Caco-2 (cell line): ENCODE results near the gene GPRIN1. TPM values are rescaled to one million over a fixed set of nuclear protein-coding genes. Genes with fewer than 3 reads are reported as not detected.
A peak's percentile ranks its signal among the peaks of the same experiment; 100 is the strongest.

Source experiments
- BruUV-seq: library from RNA; stranded (reverse); fragments of 400-500 nt; replicated peaks from 2 replicates; lab custom pipeline; 2021; lab: Mats Ljungman, UMichigan
- CTCF ChIA-PET: fragments of 300-600 bp; sonication (Branson Sonifier 250); formaldehyde crosslinking; loops from one replicate; lab custom pipeline; 2022; ENCODE audit warnings: antibody characterized with exemption; lab: Charles Lee
- POLR2A ChIA-PET: fragments of 300-600 bp; sonication (Branson Sonifier 250); formaldehyde crosslinking; loops from one replicate; lab custom pipeline; 2022; ENCODE audit warnings: antibody characterized with exemption; lab: Charles Lee
- DNase-seq, 2 experiments: peaks; one replicate each; pipeline versions ENCODE4 v3.0.0 to v3.0.0-alpha.2; 2020 to 2022
- H3K27me3 ChIP-seq: replicated peaks from 2 replicates; pipeline ENCODE4 v1.6.0; 2011; ENCODE audit warnings: low read length; ENCODE audit not compliant: control insufficient read depth, insufficient read depth
- H3K36me3 ChIP-seq: 2 replicates; pipeline ENCODE4 v1.5.1; 2011; ENCODE audit warnings: low read length; ENCODE audit not compliant: control insufficient read depth, insufficient read depth
- H3K4me1 ChIP-seq: fragments of 250-450 bp; sonication (Bioruptor Pico); 2 replicates; pipeline ENCODE4 v1.5.1; 2020; ENCODE audit warnings: mild to moderate bottlenecking
- H3K4me3 ChIP-seq: 2 replicates; pipeline ENCODE4 v1.5.1; 2011; ENCODE audit warnings: low read depth, mild to moderate bottlenecking, control low read depth, low read length
- H3K9me3 ChIP-seq: fragments of 250-450 bp; sonication (Bioruptor Pico); 2 replicates; pipeline ENCODE4 v1.5.1; 2020; ENCODE audit warnings: mild to moderate bottlenecking, moderate library complexity
- H3K27ac Mint-ChIP-seq: one replicate; pipeline ENCODE4 v1.8.0; 2022; ENCODE audit warnings: mixed read lengths; ENCODE audit not compliant: unreplicated experiment
- H3K27me3 Mint-ChIP-seq: one replicate; pipeline ENCODE4 v1.8.0; 2022; ENCODE audit warnings: mixed read lengths; ENCODE audit not compliant: insufficient read depth, unreplicated experiment
- H3K36me3 Mint-ChIP-seq: one replicate; pipeline ENCODE4 v1.8.0; 2022; ENCODE audit warnings: mild to moderate bottlenecking, mixed read lengths; ENCODE audit not compliant: insufficient read depth, unreplicated experiment
- H3K4me1 Mint-ChIP-seq: one replicate; pipeline ENCODE4 v1.8.0; 2022; ENCODE audit warnings: low read depth, mixed read lengths; ENCODE audit not compliant: unreplicated experiment
- H3K4me3 Mint-ChIP-seq: one replicate; pipeline ENCODE4 v1.8.0; 2022; ENCODE audit warnings: mild to moderate bottlenecking, moderate library complexity, mixed read lengths; ENCODE audit not compliant: unreplicated experiment
- H3K9me3 Mint-ChIP-seq: one replicate; pipeline ENCODE4 v1.8.0; 2022; ENCODE audit warnings: mixed read lengths; ENCODE audit not compliant: unreplicated experiment
- CTCF ChIP-seq, 2 experiments: fragments of 200-600 bp in 1 of 2; IDR thresholded peaks; 1 replicate in 1 of 2; 2 replicates in 1 of 2; pipeline versions ENCODE4 v1.5.1 to v1.8.0; 2011 to 2022; ENCODE audit warnings: antibody characterized with exemption in 1 of 2, control low read depth in 1 of 2, inconsistent platforms in 1 of 2, low read depth in 1 of 2, low read length in 1 of 2, mild to moderate bottlenecking in 1 of 2, moderate library complexity in 1 of 2; ENCODE audit not compliant: insufficient read depth in 1 of 2, severe bottlenecking in 1 of 2, unreplicated experiment in 1 of 2
- intact Hi-C: fragments of 100-400 bp; cut with micrococcal nuclease; formaldehyde crosslinking; loops from one replicate; pipeline ENCODE4 v1.10.0; 2022; ENCODE audit not compliant: unreplicated experiment
- total RNA-seq: library from RNA; stranded (reverse); gene quantifications from 2 replicates; pipeline ENCODE4 v1.2.3, GENCODE V29; 2022

The GPRIN1 gene
- total RNA-seq, 1 experiment from 2014 or later = 3.9 TPM

- BruUV-seq = no TSS peak
These were observed 40.5 kb upstream of the GPRIN1 start for GRCh38 chr5:176650354-176650884.

DNA sequence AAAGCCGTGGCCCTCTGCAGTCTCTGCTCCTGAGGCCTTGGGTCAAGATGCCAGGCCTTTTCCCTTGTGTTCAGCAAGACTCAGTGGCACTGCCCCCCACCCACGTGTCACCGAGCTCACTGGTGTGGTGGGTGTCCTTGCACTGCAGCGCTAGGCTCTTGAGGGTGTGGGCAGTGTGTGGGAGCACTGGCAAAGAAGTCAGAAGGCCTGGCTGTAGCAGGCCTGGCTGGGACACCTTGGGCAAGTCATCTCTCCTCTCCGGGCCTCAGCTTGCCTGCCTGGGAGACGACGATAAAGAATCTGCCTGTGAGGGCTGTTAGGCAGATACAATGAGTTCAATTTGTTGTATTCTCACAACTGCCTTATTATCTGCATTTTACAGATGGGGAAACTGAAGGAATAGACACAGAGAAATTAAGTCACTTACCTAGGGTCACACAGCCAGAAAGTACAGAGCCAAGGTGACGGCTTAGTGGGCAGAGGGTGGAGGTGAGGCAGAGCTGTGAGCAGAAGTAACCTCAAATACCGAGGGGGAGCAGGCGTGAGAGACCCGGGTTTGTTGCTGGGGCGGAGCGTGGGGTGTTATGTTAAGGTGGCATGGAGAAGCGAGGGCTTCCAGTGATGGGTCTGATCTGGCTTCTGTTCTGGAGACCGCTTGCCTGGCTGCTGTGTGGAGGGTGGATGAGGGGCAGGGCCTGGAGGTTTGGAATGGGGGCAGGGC lies 38.7 kb upstream of the GPRIN1 start:
- CTCF ChIA-PET = interaction anchor here (1.4 kb wide), 1 partner anchor 12 kb away, joined by 3 read pairs; no protein-coding TSS in a partner anchor
- intact Hi-C loops = no loop called here
- Mint-ChIP-seq H3K27ac (no peak overlapping the region), H3K9me3 (no peaks in the 10 kb centered on the region), H3K4me3 (peak overlapping the region; percentile 71), H3K27me3 (no peaks in the 10 kb centered on the region), H3K36me3 (peaks cover 4% of the 10 kb centered on the region), H3K4me1 (no peaks in the 10 kb centered on the region)
- Histone ChIP-seq H3K36me3 (no peaks in the 10 kb centered on the region), H3K9me3 (no peaks in the 10 kb centered on the region), H3K27me3 (no peaks in the 10 kb centered on the region), H3K4me1 (peaks cover 10% of the 10 kb centered on the region), H3K4me3 (no peak overlapping the region)
- POLR2A ChIA-PET = no interaction called here
- TSS peak; percentile 27 for BruUV-seq
- no peak for DNase-seq
- no peak for TF ChIP-seq CTCF (IDR thresholded peaks at IDR 0.05; ENCODE audit: insufficient read depth in 1 of 2, low read depth in 1 of 2, low read length in 1 of 2, severe bottlenecking in 1 of 2, unreplicated experiment in 1 of 2)

More at GRCh38 chr5:176650354-176650884, 40.5 kb upstream of the GPRIN1 start:
- TF ChIP-seq CTCF (IDR thresholded peaks at IDR 0.05; ENCODE audit: insufficient read depth in 1 of 2, low read depth in 1 of 2, low read length in 1 of 2, severe bottlenecking in 1 of 2, unreplicated experiment in 1 of 2) = no peak
- no peaks in the 10 kb centered on the region for H3K27me3 ChIP-seq
- no peaks in the 10 kb centered on the region for H3K4me1 Mint-ChIP-seq
- H3K9me3 ChIP-seq = no peaks in the 10 kb centered on the region
- peaks cover 10% of the 10 kb centered on the region for H3K4me1 ChIP-seq
- H3K36me3 ChIP-seq = no peaks in the 10 kb centered on the region; the same call in 1 of the 2 replicates
- POLR2A ChIA-PET = no interaction called here
- H3K36me3 Mint-ChIP-seq = peaks cover 4% of the 10 kb centered on the region
- H3K27me3 Mint-ChIP-seq = no peaks in the 10 kb centered on the region
- intact Hi-C loops = no loop called here
- no peak overlapping the region for H3K4me3 ChIP-seq
- no peak overlapping the region for H3K27ac Mint-ChIP-seq
- CTCF ChIA-PET = interaction anchor here (1.9 kb wide), 1 partner anchor 10 kb away, joined by 9 read pairs; no protein-coding TSS in a partner anchor
- no peak for DNase-seq
- H3K9me3 Mint-ChIP-seq = no peaks in the 10 kb centered on the region
- H3K4me3 Mint-ChIP-seq = no peak overlapping the region

DNA sequence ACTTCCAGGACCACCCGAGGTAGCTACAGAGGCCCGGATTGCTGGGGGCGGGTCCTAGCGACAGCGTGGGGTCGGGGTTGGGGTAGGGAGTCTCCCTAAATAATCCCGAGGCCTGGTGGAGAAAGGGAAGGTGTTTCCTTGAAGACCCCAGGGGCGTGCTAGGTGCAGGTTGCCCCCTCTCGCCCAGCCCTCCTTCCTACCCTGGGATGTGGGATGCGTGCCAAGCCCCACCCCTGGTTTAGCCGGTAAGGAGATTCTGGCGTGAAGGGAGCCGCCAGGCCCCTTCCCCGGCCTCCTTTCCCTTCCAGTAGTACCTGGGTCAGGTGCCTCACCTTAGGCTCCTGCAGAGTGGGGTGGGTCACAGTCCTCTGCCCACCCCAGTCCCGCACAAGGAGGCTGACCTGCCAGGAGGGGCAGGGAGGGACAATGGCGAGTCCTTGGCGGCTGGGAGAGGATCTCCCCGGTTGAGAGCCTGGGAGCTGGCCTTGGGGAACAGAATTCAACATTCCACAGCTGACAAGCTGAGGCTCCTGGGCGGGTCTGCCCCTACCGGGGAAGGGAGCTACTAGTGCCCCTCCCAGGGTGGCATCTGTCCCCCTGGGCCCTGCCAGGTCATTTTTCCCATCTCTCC lies 38.0 kb upstream of the GPRIN1 start:
- Mint-ChIP-seq H3K27me3 (no peaks in the 10 kb centered on the region), H3K36me3 (peaks cover 4% of the 10 kb centered on the region), H3K4me1 (no peaks in the 10 kb centered on the region), H3K4me3 (peak overlapping the region; percentile 71), H3K27ac (no peak overlapping the region), H3K9me3 (no peaks in the 10 kb centered on the region)
- intact Hi-C loops = loop anchor here (2.0 kb wide), 1 partner anchor 69 kb away; no protein-coding TSS in a partner anchor
- Histone ChIP-seq H3K36me3 (no peaks in the 10 kb centered on the region), H3K4me3 (peak overlapping the region; percentile 72), H3K9me3 (no peaks in the 10 kb centered on the region), H3K4me1 (peaks cover 10% of the 10 kb centered on the region), H3K27me3 (no peaks in the 10 kb centered on the region)
- no peak for TF ChIP-seq CTCF (IDR thresholded peaks at IDR 0.05; ENCODE audit: insufficient read depth in 1 of 2, low read depth in 1 of 2, low read length in 1 of 2, severe bottlenecking in 1 of 2, unreplicated experiment in 1 of 2)
- DNase-seq = peak in 1 of 2 experiments; percentile 21
- ChIA-PET POLR2A (interaction anchor here (0.6 kb wide), 2 partner anchors 8 to 144 kb away, joined by 3 to 10 read pairs; no protein-coding TSS in a partner anchor), CTCF (interaction anchor here (0.6 to 1.4 kb wide), 5 partner anchors 10 to 930 kb away, joined by 3 to 8 read pairs (median 4); partner anchors contain the start of gene GRK6)
- no TSS peak for BruUV-seq
